K562 (cell line): ENCODE measurements around the gene PTPRB. TPM values are rescaled to one million over a fixed set of nuclear protein-coding genes. Genes with fewer than 3 reads are reported as not detected.

Experiments
- BRCA1 ChIP-seq, 2 experiments: fragments of 450-650 bp in 1 of 2; sonication (generic) in 1 of 2; formaldehyde crosslinking in 1 of 2; IDR thresholded peaks; 2 replicates each; pipeline versions ENCODE4 v1.5.0 to v1.6.1; 2017 to 2020; ENCODE audit warnings: mild to moderate bottlenecking in 1 of 2, missing genetic modification reagents in 1 of 2
- MAX ChIP-seq: sonication (generic); formaldehyde crosslinking; IDR thresholded peaks from 2 replicates; pipeline ENCODE4 v1.9.0; 2022; ENCODE audit warnings: mild to moderate bottlenecking, missing genetic modification reagents
- MGA ChIP-seq: fragments of 450-650 bp; IDR thresholded peaks from 2 replicates; pipeline ENCODE4 v1.6.1; 2016; ENCODE audit warnings: mild to moderate bottlenecking, moderate library complexity
- NFRKB ChIP-seq: fragments of 450-650 bp; IDR thresholded peaks from 2 replicates; pipeline ENCODE4 v1.6.1; 2016; ENCODE audit warnings: low read depth
- PHF21A ChIP-seq: fragments of 450-650 bp; IDR thresholded peaks from 2 replicates; pipeline ENCODE4 v1.6.1; 2017; ENCODE audit warnings: low read depth, borderline replicate concordance
- SOX6 ChIP-seq: fragments of 450-650 bp; IDR thresholded peaks from 2 replicates; pipeline ENCODE4 v1.6.1; 2014; ENCODE audit warnings: mild to moderate bottlenecking
- SREBF2 ChIP-seq: sonication (generic); formaldehyde crosslinking; IDR thresholded peaks from 2 replicates; pipeline ENCODE4 v1.4.0; 2020; ENCODE audit warnings: mild to moderate bottlenecking, missing genetic modification reagents
- UBTF ChIP-seq, 2 experiments: IDR thresholded peaks; 2 replicates each; pipeline ENCODE4 v1.6.1; 2012; ENCODE audit warnings: improper control_type of control experiment in 2 of 2, low read depth in 2 of 2, low read length in 2 of 2, borderline replicate concordance in 1 of 2
- ZNF592 ChIP-seq: fragments of 450-650 bp; IDR thresholded peaks from 2 replicates; pipeline ENCODE4 v1.6.1; 2017; ENCODE audit warnings: antibody characterized with exemption, mild to moderate bottlenecking
- polyA plus RNA-seq, 8 experiments: library from polyadenylated mRNA; depleted of rRNA in 4 of 8; stranded (reverse) in 5 of 8; unstranded in 3 of 8; fragments of >200 nt; fragmentation: Nextera tagmentation in 2 of 8; fragmentation: Illumina TruSeq in 1 of 8; extraction: Ambion mirVana in 2 of 8; extraction: Trizol in 1 of 8; gene quantifications; 2 replicates each; pipeline versions ENCODE4 v1.2.1 to v1.2.3, GENCODE V29; 2011 to 2014; ENCODE audit warnings: inconsistent platforms in 1 of 8, missing spikeins in 1 of 8
- total RNA-seq, 7 experiments: library from RNA; depleted of rRNA in 6 of 7; stranded (reverse); fragments of >200 nt in 6 of 7; fragmentation: Illumina TruSeq in 2 of 7; extraction: Trizol in 2 of 7; gene quantifications; 2 replicates each; pipeline versions ENCODE4 v1.2.1 to v1.2.3, GENCODE V29; 2011 to 2021; ENCODE audit warnings: low replicate concordance in 1 of 7

PTPRB gene
- total and polyA plus RNA-seq, 9 of the 15 experiments (the other 6 are each of a cell fraction or from before 2014, with no cell fraction given): 0.46 to 5.9 (median 3.1) TPM

GRCh38 chr12:70664465-70664881, 27.2 kb upstream of the PTPRB start (continued):
- TF ChIP-seq MGA: no peak
- peak; percentile 49; the same call in 1 of the 2 replicates for TF ChIP-seq ZNF592
- no peak for TF ChIP-seq BRCA1 (IDR thresholded peaks at IDR 0.05)
- no peak for TF ChIP-seq BRCA1 (CRISPR knock-in tag; IDR thresholded peaks at IDR 0.05)
- peak; percentile 54; the same call in 1 of the 2 replicates for TF ChIP-seq SOX6
- no peak for TF ChIP-seq PHF21A
- TF ChIP-seq NFRKB: no peak
- no peak for TF ChIP-seq SREBF2
- no peak for TF ChIP-seq MAX
- TF ChIP-seq UBTF (IDR thresholded peaks at IDR 0.05; ENCODE audit: borderline replicate concordance in 1 of 2, low read depth in 2 of 2, low read length in 2 of 2): peak; percentile 48 to 75; a peak in 1 of 4 replicates
